Stimulated activated CD8-positive, alpha-beta memory T cell treated with anti-CD3 and anti-CD28 coated beads, Interleukin-15, amount 100 ng/mL, for 1 hour (primary cell): ENCODE results near the gene ST7.

Source experiments
- DNase-seq: peaks from one replicate; pipeline ENCODE4 v3.0.0-alpha.2; 2020; ENCODE audit warnings: low read depth

ST7 gene

GRCh38 chr7:116979430-116979829 is 26.1 kb downstream of the ST7 start:
- no peak for DNase-seq

GRCh38 chr7:116980354-116980753 is 27.1 kb downstream of the ST7 start:
- no peak for DNase-seq

GRCh38 chr7:116981939-116982338 is 28.6 kb downstream of the ST7 start:
- DNase-seq = no peak

GRCh38 chr7:116984511-116984910 is 31.2 kb downstream of the ST7 start:
- no peak for DNase-seq

- no peak for DNase-seq
Measured at GRCh38 chr7:116984917-116985316, 31.6 kb downstream of the ST7 start.

GRCh38 chr7:116985575-116985974 is 32.3 kb downstream of the ST7 start:
- no peak for DNase-seq

- no peak for DNase-seq
Measured at GRCh38 chr7:116986611-116987565, 33.6 kb downstream of the ST7 start.

GRCh38 chr7:116988363-116988989 is 35.2 kb downstream of the ST7 start:
- DNase-seq = no peak

GRCh38 chr7:116990056-116990455 is 36.8 kb downstream of the ST7 start:
- DNase-seq = no peak

GRCh38 chr7:116991233-116991632 is 37.9 kb downstream of the ST7 start:
- DNase-seq = no peak

- DNase-seq = no peak
Measured at GRCh38 chr7:116994611-116995010, 41.3 kb downstream of the ST7 start.

GRCh38 chr7:116997972-116998371 is 44.7 kb downstream of the ST7 start:
- DNase-seq = no peak

GRCh38 chr7:116998567-116999175 is 45.4 kb downstream of the ST7 start:
- no peak for DNase-seq

GRCh38 chr7:116999311-116999710 is 46.0 kb downstream of the ST7 start:
- no peak for DNase-seq

- no peak for DNase-seq
Measured at GRCh38 chr7:117001283-117001682, 48.0 kb downstream of the ST7 start.

GRCh38 chr7:117004899-117005298 is 51.6 kb downstream of the ST7 start:
- DNase-seq = no peak

GRCh38 chr7:117005449-117005848 is 52.1 kb downstream of the ST7 start:
- no peak for DNase-seq

- DNase-seq = no peak
Measured at GRCh38 chr7:117006907-117007684, 53.8 kb downstream of the ST7 start.

- DNase-seq = no peak
Measured at GRCh38 chr7:117008118-117008885, 55.0 kb downstream of the ST7 start.

- no peak for DNase-seq
Measured at GRCh38 chr7:117008886-117009531, 55.7 kb downstream of the ST7 start.
